Measurements from ENCODE around the gene MROH2A.

Gene MROH2A

GRCh38 chr2:233761040-233761769 is 16.9 kb upstream of the MROH2A start:
- DNase-seq (ENCODE audit: low spot score) = no peak

- no peak for DNase-seq (ENCODE audit: low spot score)
Measured at GRCh38 chr2:233764264-233764663, 13.9 kb upstream of the MROH2A start.

- DNase-seq (ENCODE audit: low spot score) = no peak
Measured at GRCh38 chr2:233764761-233765160, 13.4 kb upstream of the MROH2A start.

- DNase-seq (ENCODE audit: low spot score) = no peak
Measured at GRCh38 chr2:233766416-233766815, 11.7 kb upstream of the MROH2A start.

- DNase-seq (ENCODE audit: low spot score) = no peak
Measured at GRCh38 chr2:233768076-233768475, 10.1 kb upstream of the MROH2A start.

- DNase-seq (ENCODE audit: low spot score) = no peak
Measured at GRCh38 chr2:233769260-233769659, 8.9 kb upstream of the MROH2A start.

- no peak for DNase-seq (ENCODE audit: low spot score)
Measured at GRCh38 chr2:233772153-233772552, 6.0 kb upstream of the MROH2A start.

GRCh38 chr2:233772583-233772982 is 5.5 kb upstream of the MROH2A start:
- no peak for DNase-seq (ENCODE audit: low spot score)

- DNase-seq (ENCODE audit: low spot score) = no peak
Measured at GRCh38 chr2:233773854-233774253, 4.3 kb upstream of the MROH2A start.

GRCh38 chr2:233775414-233775813 is 2.7 kb upstream of the MROH2A start:
- DNase-seq (ENCODE audit: low spot score) = no peak

- no peak for DNase-seq (ENCODE audit: low spot score)
Measured at GRCh38 chr2:233779722-233780121, 1.6 kb downstream of the MROH2A start.

GRCh38 chr2:233780771-233781170 is 2.6 kb downstream of the MROH2A start:
- no peak for DNase-seq (ENCODE audit: low spot score)

- no peak for DNase-seq (ENCODE audit: low spot score)
Measured at GRCh38 chr2:233789554-233789953, 11.4 kb downstream of the MROH2A start.

- no peak for DNase-seq (ENCODE audit: low spot score)
Measured at GRCh38 chr2:233791151-233791882, 13.2 kb downstream of the MROH2A start.

GRCh38 chr2:233791883-233792329 is 13.8 kb downstream of the MROH2A start:
- DNase-seq (ENCODE audit: low spot score) = no peak

- no peak for DNase-seq (ENCODE audit: low spot score)
Measured at GRCh38 chr2:233792720-233793119, 14.6 kb downstream of the MROH2A start.

GRCh38 chr2:233793465-233794127 is 15.5 kb downstream of the MROH2A start:
- DNase-seq (ENCODE audit: low spot score) = no peak

GRCh38 chr2:233794128-233794658 is 16.1 kb downstream of the MROH2A start:
- no peak for DNase-seq (ENCODE audit: low spot score)

GRCh38 chr2:233795735-233796171 is 17.6 kb downstream of the MROH2A start:
- DNase-seq (ENCODE audit: low spot score) = no peak

GRCh38 chr2:233796254-233796653 is 18.1 kb downstream of the MROH2A start:
- DNase-seq (ENCODE audit: low spot score) = no peak

- DNase-seq (ENCODE audit: low spot score) = no peak
Measured at GRCh38 chr2:233798335-233799086, 20.4 kb downstream of the MROH2A start.
